ENCODE measurements around the gene IKBIP. TPM values are rescaled to one million over a fixed set of nuclear protein-coding genes. Genes with fewer than 3 reads are reported as not detected.

The IKBIP gene
- total RNA-seq, 6 experiments from 2014 or later = 96.6 to 131 (median 108) TPM

DNA sequence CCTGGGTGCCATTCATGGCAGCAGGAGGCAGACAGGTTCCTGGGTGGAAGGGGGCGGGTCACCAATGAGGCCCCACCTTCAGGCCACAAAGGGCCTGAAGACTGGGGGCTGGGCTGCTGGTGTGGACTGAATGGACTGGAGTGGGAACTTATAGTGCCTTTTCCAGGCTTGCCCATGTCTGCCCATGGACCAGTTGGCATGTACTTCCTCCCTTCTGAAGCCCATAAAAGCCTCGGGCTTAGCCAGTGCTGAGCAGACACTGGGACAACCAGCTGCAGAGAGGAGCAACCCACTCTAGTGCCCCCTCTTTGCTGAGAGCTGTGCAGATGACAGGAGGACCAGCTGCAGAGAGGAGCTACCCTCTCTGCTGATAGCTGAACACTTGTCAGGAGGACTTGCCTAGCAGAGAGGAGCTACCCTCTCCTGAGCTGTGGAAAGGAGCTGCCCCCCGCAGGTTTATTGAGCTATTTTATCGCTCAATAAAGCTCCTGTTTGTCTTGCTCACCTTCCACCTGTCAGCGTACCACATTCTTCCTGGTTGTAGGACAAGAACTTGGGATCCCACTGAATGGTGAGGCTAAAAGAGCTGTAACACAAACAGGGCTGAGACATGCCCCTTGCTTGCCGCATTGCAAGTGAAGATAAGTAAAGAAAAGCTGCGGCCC is 34.5 kb upstream of the IKBIP start:
- no peak for DNase-seq
- H3K27ac Mint-ChIP-seq = no peak overlapping the region
- peaks cover 17% of the 10 kb centered on the region for H3K36me3 Mint-ChIP-seq (ENCODE audit: low read depth)
- H3K4me1 Mint-ChIP-seq (ENCODE audit: low read depth) = no peaks in the 10 kb centered on the region
- no peaks in the 10 kb centered on the region for H3K27me3 Mint-ChIP-seq (ENCODE audit: insufficient read depth)
- no peaks in the 10 kb centered on the region for H3K9me3 Mint-ChIP-seq
- TF ChIP-seq, protein P1, sequence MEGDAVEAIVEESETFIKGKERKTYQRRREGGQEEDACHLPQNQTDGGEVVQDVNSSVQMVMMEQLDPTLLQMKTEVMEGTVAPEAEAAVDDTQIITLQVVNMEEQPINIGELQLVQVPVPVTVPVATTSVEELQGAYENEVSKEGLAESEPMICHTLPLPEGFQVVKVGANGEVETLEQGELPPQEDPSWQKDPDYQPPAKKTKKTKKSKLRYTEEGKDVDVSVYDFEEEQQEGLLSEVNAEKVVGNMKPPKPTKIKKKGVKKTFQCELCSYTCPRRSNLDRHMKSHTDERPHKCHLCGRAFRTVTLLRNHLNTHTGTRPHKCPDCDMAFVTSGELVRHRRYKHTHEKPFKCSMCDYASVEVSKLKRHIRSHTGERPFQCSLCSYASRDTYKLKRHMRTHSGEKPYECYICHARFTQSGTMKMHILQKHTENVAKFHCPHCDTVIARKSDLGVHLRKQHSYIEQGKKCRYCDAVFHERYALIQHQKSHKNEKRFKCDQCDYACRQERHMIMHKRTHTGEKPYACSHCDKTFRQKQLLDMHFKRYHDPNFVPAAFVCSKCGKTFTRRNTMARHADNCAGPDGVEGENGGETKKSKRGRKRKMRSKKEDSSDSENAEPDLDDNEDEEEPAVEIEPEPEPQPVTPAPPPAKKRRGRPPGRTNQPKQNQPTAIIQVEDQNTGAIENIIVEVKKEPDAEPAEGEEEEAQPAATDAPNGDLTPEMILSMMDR (IDR thresholded peaks at IDR 0.05) = no peak
- H3K4me3 Mint-ChIP-seq = no peak overlapping the region

DNA sequence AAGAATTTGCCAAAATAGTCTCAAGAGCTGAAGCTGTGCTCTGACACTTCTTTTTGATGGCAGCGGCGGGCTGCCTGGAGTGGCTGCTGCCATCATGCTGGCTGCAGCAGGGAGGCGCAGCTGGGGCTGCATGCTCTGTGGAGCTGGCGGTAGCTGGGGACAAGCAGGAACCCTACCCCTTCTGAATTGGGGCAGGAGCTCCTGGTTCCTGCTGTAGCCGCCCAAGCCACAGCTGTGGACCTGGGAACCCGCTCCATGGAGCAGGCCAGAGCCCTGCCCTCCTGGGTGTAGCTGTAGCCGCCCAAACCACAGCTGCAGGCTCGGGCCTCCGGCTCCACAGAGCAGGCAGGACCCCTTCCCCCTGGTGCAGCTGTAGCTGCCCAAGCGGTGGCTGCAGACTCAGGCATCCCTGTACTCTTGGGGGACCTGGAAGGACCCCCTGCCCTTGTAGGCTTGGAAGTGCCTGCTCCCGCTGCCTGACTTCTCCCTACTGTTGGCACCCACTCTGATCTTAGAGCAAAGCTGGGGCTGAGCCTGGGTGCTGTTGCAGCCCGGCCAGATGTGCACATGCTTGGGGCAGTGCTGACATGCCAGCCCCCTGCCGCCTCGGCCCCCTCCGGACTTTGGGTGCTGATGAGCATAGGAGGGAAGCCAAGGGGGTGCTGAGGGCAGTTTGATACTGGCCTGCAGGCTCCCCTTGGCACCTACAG is 33.8 kb upstream of the IKBIP start:
- H3K4me1 Mint-ChIP-seq (ENCODE audit: low read depth) = no peaks in the 10 kb centered on the region
- no peak for DNase-seq
- no peak overlapping the region for H3K4me3 Mint-ChIP-seq
- H3K27me3 Mint-ChIP-seq (ENCODE audit: insufficient read depth) = no peaks in the 10 kb centered on the region
- no peak overlapping the region for H3K27ac Mint-ChIP-seq
- H3K9me3 Mint-ChIP-seq = no peaks in the 10 kb centered on the region
- peaks cover 11% of the 10 kb centered on the region for H3K36me3 Mint-ChIP-seq (ENCODE audit: low read depth)
- TF ChIP-seq, protein P1 (IDR thresholded peaks at IDR 0.05) = no peak

DNA sequence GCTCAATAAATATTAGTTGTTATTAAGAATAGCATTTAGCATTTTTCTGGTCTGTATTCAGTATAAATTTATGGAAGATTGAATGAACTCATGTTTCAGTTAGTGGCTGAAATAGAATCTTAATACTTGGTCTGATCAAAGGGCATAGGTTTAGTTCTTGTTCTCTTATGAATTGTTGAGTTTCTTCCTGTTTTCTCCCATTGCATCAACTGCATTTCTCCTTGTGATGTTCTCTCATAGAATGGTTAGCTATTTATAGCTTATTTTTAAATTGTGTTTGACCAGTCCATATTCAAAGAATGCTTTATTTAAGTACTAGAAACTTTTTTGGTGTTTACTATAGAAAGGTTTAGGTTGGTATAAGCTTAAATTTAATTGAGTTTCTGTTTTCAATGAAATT is 30.3 kb upstream of the IKBIP start:
- Mint-ChIP-seq H3K4me1 (ENCODE audit: low read depth) (no peaks in the 10 kb centered on the region), H3K9me3 (no peaks in the 10 kb centered on the region), H3K4me3 (no peak overlapping the region), H3K27me3 (ENCODE audit: insufficient read depth) (no peaks in the 10 kb centered on the region; the same call in 1 of the 2 replicates), H3K27ac (no peak overlapping the region), H3K36me3 (ENCODE audit: low read depth) (no peaks in the 10 kb centered on the region; the same call in 1 of the 2 replicates)
- TF ChIP-seq, protein P1 (IDR thresholded peaks at IDR 0.05) = no peak
- DNase-seq = no peak

DNA sequence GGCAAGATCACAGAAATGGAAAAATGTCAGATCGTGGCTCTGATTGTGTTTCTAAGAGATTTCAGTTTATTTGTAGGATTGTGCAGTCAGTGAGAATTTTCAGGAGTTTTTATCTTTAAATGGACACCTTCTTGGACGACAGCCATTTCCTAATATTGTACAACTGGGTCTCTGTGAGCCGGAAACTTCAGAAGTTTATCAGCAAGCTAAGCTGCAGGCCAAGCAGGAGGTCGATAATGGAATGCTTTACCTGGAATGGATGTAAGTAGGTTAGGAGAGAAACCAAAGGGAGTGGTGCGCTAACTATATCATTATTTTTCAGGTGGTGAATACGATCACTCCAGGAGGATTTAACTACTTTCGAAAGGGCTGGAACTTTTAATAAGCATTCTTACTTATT is 26.9 kb upstream of the IKBIP start:
- Mint-ChIP-seq H3K36me3 (ENCODE audit: low read depth) (peaks cover 9% of the 10 kb centered on the region), H3K27ac (no peak overlapping the region), H3K9me3 (no peaks in the 10 kb centered on the region), H3K27me3 (ENCODE audit: insufficient read depth) (no peaks in the 10 kb centered on the region; the same call in 1 of the 2 replicates), H3K4me1 (ENCODE audit: low read depth) (peaks cover 10% of the 10 kb centered on the region), H3K4me3 (no peak overlapping the region)
- no peak for DNase-seq
- TF ChIP-seq, protein P1 (IDR thresholded peaks at IDR 0.05) = no peak

DNA sequence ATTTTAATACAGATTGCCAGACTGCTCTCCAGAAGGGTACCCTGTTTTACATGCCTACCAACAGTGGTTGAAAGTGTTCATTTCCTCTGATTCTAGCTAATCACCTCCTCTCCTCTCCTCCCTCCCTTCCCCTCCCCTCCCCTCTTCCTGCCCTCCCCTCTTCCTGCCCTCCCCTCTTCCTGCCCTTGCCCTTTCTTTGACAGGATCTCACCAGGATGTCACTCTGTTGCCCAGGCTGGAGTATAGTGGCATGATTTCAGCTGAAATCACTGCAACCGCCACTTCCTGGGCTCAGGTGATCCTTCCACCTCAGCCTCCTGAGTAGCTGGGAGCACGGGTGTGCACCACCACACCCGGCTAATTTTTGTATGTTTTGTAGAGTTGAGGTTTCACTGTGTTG is 25.2 kb upstream of the IKBIP start:
- H3K27ac Mint-ChIP-seq = no peak overlapping the region
- H3K4me3 Mint-ChIP-seq = no peak overlapping the region
- DNase-seq = no peak
- H3K27me3 Mint-ChIP-seq (ENCODE audit: insufficient read depth) = no peaks in the 10 kb centered on the region; the same call in 1 of the 2 replicates
- TF ChIP-seq, protein P1 (IDR thresholded peaks at IDR 0.05) = no peak
- no peaks in the 10 kb centered on the region for H3K9me3 Mint-ChIP-seq
- H3K36me3 Mint-ChIP-seq (ENCODE audit: low read depth) = peaks cover 13% of the 10 kb centered on the region; the same call in 1 of the 2 replicates
- H3K4me1 Mint-ChIP-seq (ENCODE audit: low read depth) = peaks cover 10% of the 10 kb centered on the region
